Measurements from ENCODE around the gene AKR1C8. TPM values are rescaled to one million over a fixed set of nuclear protein-coding genes. Genes with fewer than 3 reads are reported as not detected.
"Not testable (repeated sequence)": the region's sequence is repeated elsewhere in the genome, so short reads cannot be mapped to it uniquely, and the experiment has no call there.

AKR1C8 gene
- total RNA-seq, result not detected

DNA sequence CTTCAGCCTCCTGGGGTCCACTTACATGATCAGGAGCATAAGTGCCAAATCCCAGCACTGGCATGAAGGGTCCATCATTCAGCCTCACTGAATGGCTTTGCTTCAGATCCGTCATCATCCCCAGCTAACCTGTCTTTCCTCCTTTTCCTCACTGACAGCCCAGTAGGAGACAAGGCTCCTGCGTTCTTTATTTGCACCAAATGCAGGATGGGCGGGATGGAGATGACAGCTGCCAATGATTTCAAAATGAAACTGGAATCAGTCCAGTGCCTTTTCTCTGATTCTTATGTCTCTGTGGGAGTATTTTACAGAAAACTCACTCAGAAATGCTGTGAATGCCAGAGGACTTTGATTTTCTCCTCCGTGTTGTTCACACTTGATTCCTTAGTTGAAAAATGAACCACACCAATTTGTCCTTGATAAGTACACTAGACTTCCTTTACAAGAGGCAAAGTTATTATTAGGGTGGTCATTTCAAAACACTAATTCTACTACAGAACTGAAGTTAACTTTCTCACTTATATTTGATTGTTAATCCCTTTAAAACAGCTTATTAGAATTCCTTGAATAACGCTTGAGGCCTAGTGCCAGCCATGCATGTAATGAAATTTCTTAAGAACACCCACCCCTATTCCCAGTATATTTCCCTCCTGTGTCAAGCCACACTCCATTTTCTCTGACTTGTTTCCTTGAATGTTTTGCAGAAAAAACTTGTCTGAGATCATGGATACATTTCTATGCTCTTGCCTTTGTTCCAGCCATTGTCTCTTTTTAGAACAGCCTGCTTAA is at the start of gene AKR1C8:
Gene AKR1C8, minus strand, starts transcription at position 164 of the 789 bp plus-strand sequence. Its CDS starts 46 bp downstream, at position 118.
- Histone ChIP-seq H3K4me3 (no peak within 1 kb of the TSS), H3K27me3 (no peaks in the 10 kb centered on the region), H3K4me1 (no peaks in the 10 kb centered on the region), H3K27ac (no peak within 1 kb of the TSS), H3K9me3 (no peaks in the 10 kb centered on the region), H3K9ac (ENCODE audit: low read depth in 2 of 2, low read length in 2 of 2) (no peak within 1 kb of the TSS), H3K36me3 (no peaks in the 10 kb centered on the region)
- TF ChIP-seq CTCF (IDR thresholded peaks at IDR 0.05), result no peak
- intact Hi-C loops (cut with DNase I), result no loop called here
- no peak for DNase-seq

DNA sequence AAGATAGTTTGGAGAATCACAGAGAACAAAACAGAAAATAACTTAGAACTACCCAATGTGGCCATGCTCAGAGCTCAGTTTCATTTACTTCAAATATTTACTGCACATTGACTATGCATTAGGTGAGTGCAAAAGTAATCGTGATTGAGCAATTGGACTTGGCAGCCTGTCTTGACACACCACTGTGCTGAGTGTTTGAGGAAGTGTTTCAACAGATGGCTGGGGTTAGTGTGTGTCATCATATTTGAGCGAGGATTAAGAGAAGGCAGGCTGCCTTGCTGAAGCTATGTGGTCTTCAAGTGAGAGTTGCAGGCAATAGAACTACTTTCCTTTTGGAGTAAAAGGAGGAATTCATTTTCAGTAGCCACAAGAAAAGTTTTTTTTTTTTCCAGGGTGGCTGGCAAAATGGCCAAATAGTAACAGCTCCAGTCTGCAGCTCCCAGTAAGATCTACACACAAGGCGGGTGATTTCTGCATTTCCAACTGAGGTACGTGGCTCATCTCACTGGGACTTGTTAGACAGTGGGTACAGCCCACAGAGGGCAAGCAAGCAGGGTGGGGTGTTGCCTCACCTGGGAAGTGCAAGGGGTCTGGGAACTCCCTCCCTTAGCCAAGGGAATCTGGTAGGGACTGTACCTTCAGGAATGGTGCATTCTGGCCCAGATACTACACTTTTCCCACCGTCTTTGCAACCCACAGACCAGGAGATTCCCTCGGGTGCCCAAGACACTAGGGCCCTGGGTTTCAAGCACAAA is 49.3 kb upstream of the AKR1C8 start:
- H3K9me3 ChIP-seq, result no peaks in the 10 kb centered on the region
- peak; percentile 41 for DNase-seq
- no peaks in the 10 kb centered on the region for H3K36me3 ChIP-seq
- no peak overlapping the region for H3K4me3 ChIP-seq
- H3K9ac ChIP-seq (ENCODE audit: low read depth in 2 of 2, low read length in 2 of 2), result no peak overlapping the region
- no peak overlapping the region for H3K27ac ChIP-seq
- TF ChIP-seq CTCF (IDR thresholded peaks at IDR 0.05), result no peak
- no peaks in the 10 kb centered on the region for H3K27me3 ChIP-seq
- H3K4me1 ChIP-seq, result no peaks in the 10 kb centered on the region
- intact Hi-C loops (cut with DNase I), result no loop called here

- intact Hi-C loops (cut with DNase I), result no loop called here
- no peak overlapping the region for H3K27ac ChIP-seq
- DNase-seq, result no peak
These were observed 48.4 kb upstream of the AKR1C8 start for GRCh38 chr10:5233324-5233723.

DNA sequence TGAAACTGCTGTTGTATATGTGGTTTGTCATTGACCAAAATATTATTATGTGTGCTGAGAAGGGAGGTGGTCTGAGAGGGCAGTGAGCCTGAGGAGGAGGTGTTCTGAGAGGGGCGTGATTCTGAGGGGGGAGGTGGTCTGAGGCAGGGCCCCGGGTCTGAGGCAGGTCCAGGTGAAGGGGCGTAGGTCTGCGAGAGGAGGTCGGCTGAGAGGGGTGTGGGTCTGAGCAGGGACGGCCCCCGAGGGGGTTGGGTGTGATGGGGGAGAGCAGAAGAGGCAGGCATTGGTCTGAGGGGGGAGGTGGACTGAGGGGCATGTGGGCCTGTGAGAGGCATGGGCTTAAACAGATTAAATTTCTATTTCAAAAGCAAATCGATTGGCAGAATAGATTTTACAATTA is 44.1 kb upstream of the AKR1C8 start:
- H3K27me3 ChIP-seq, result no peaks in the 10 kb centered on the region
- no peaks in the 10 kb centered on the region for H3K4me1 ChIP-seq
- no peak for DNase-seq
- no peaks in the 10 kb centered on the region for H3K36me3 ChIP-seq
- H3K9me3 ChIP-seq, result no peaks in the 10 kb centered on the region
- no peak overlapping the region for H3K9ac ChIP-seq (ENCODE audit: low read depth in 2 of 2, low read length in 2 of 2)
- H3K4me3 ChIP-seq, result no peak overlapping the region
- intact Hi-C loops (cut with DNase I), result no loop called here
- no peak overlapping the region for H3K27ac ChIP-seq
- TF ChIP-seq CTCF (IDR thresholded peaks at IDR 0.05), result no peak

More at GRCh38 chr10:5233324-5233723, 48.4 kb upstream of the AKR1C8 start:
- Histone ChIP-seq H3K27me3 (no peaks in the 10 kb centered on the region), H3K9ac (ENCODE audit: low read depth in 2 of 2, low read length in 2 of 2) (no peak overlapping the region), H3K4me3 (no peak overlapping the region), H3K9me3 (no peaks in the 10 kb centered on the region), H3K36me3 (no peaks in the 10 kb centered on the region), H3K4me1 (no peaks in the 10 kb centered on the region)
- TF ChIP-seq CTCF (IDR thresholded peaks at IDR 0.05), result no peak

- H3K9ac ChIP-seq (ENCODE audit: low read depth in 2 of 2, low read length in 2 of 2); H3K4me1 ChIP-seq; H3K27me3 ChIP-seq; DNase-seq; H3K36me3 ChIP-seq; H3K27ac ChIP-seq; H3K4me3 ChIP-seq; H3K9me3 ChIP-seq; intact Hi-C loops (cut with DNase I): not testable (repeated sequence)
These were observed 38.0 kb upstream of the AKR1C8 start for GRCh38 chr10:5222942-5223341.

GRCh38 chr10:5219262-5219661 is 34.3 kb upstream of the AKR1C8 start:
- Histone ChIP-seq H3K27me3 (no peaks in the 10 kb centered on the region), H3K4me3 (no peak overlapping the region), H3K36me3 (no peaks in the 10 kb centered on the region), H3K27ac (no peak overlapping the region), H3K9ac (ENCODE audit: low read depth in 2 of 2, low read length in 2 of 2) (no peak overlapping the region), H3K9me3 (no peaks in the 10 kb centered on the region), H3K4me1 (no peaks in the 10 kb centered on the region)
- intact Hi-C loops (cut with DNase I), result no loop called here
- no peak for DNase-seq
- no peak for TF ChIP-seq CTCF (IDR thresholded peaks at IDR 0.05)
